GM21390 (cell line): ENCODE data around the gene KIAA1143.
A peak's percentile ranks its signal among the peaks of the same experiment; 100 is the strongest.

Source experiments
- ATAC-seq: cut with Tn5 transposase; IDR thresholded peaks from one replicate; pipeline ENCODE4 v1.9.1; 2021; ENCODE audit not compliant: unreplicated experiment

KIAA1143 gene

GRCh38 chr3:44761424-44762169 lies at the start of gene KIAA1143, which contains the start of gene KIF15:
KIAA1143 (minus strand) TSS chr3:44761619; CDS start chr3:44761602, 17 bp downstream.
KIF15 (plus strand) TSS chr3:44761794; CDS start chr3:44761866, 72 bp downstream.
- peak; percentile 90 for ATAC-seq

- no peak for ATAC-seq
Observed at GRCh38 chr3:44805960-44806359, 44.5 kb upstream of the KIAA1143 start.

GRCh38 chr3:44803298-44803697 lies 41.9 kb upstream of the KIAA1143 start:
- no peak for ATAC-seq

- no peak for ATAC-seq
Observed at GRCh38 chr3:44802011-44802410, 40.6 kb upstream of the KIAA1143 start.

- ATAC-seq = no peak
Observed at GRCh38 chr3:44795197-44795596, 33.8 kb upstream of the KIAA1143 start.

GRCh38 chr3:44782891-44783290 lies 21.5 kb upstream of the KIAA1143 start:
- ATAC-seq = no peak

- no peak for ATAC-seq
Observed at GRCh38 chr3:44772099-44772442, 10.7 kb upstream of the KIAA1143 start.

GRCh38 chr3:44771424-44772098 lies 10.1 kb upstream of the KIAA1143 start:
- ATAC-seq = no peak

GRCh38 chr3:44764248-44764647 lies 2.8 kb upstream of the KIAA1143 start:
- no peak for ATAC-seq

- ATAC-seq = no peak
Observed at GRCh38 chr3:44762690-44763089, 1.3 kb upstream of the KIAA1143 start.

GRCh38 chr3:44762170-44762677 lies 805 bp upstream of the KIAA1143 start:
- ATAC-seq = no peak

- no peak for ATAC-seq
Observed at GRCh38 chr3:44761101-44761423, 357 bp downstream of the KIAA1143 start.

- ATAC-seq = no peak
Observed at GRCh38 chr3:44734646-44735168, 26.7 kb downstream of the KIAA1143 start.

GRCh38 chr3:44729384-44729910 lies 32.0 kb downstream of the KIAA1143 start, which contains the start of gene ZNF501:
ZNF501 (plus strand) TSS chr3:44729635; CDS start chr3:44734422, 4,787 bp downstream.
- peak; percentile 81 for ATAC-seq

GRCh38 chr3:44722103-44722401 lies 39.4 kb downstream of the KIAA1143 start:
- ATAC-seq = no peak

- ATAC-seq = no peak
Observed at GRCh38 chr3:44721231-44722102, 40.0 kb downstream of the KIAA1143 start.

GRCh38 chr3:44712455-44713075 lies 48.9 kb downstream of the KIAA1143 start, which contains the start of gene ZNF502:
ZNF502 (plus strand) TSS chr3:44712660; CDS start chr3:44720262, 7,602 bp downstream.
- no peak for ATAC-seq
